ENCODE data around the gene FAM200B. TPM values are rescaled to one million over a fixed set of nuclear protein-coding genes. Genes with fewer than 3 reads are reported as not detected.

FAM200B gene
- total RNA-seq, 2 experiments from 2014 or later, result 18.5 to 22.1 TPM

- no peaks in the 10 kb centered on the region for H3K9me3 Mint-ChIP-seq
- intact Hi-C loops (cut with DNase I, micrococcal nuclease), result no loop called here
- CTCF ChIA-PET, result no interaction called here
These were observed 33.2 kb downstream of the FAM200B start for GRCh38 chr4:15714646-15715435.

GRCh38 chr4:15716115-15716514 lies 34.5 kb downstream of the FAM200B start:
- Mint-ChIP-seq H3K27ac (no peak overlapping the region), H3K4me3 (no peak overlapping the region), H3K36me3 (ENCODE audit: low read depth) (no peaks in the 10 kb centered on the region), H3K4me1 (ENCODE audit: low read depth) (no peaks in the 10 kb centered on the region), H3K9me3 (no peaks in the 10 kb centered on the region), H3K27me3 (no peaks in the 10 kb centered on the region)
- Histone ChIP-seq H3K4me1 (ENCODE audit: insufficient read depth, low read length) (no peaks in the 10 kb centered on the region), H3K4me3 (ENCODE audit: low read length) (no peak overlapping the region), H3K27me3 (ENCODE audit: control insufficient read depth in 1 of 2, insufficient read depth in 2 of 2, low read length in 2 of 2) (no peaks in the 10 kb centered on the region), H3K9me3 (ENCODE audit: control insufficient read depth in 1 of 2, insufficient read depth in 1 of 2, low read length in 2 of 2) (no peaks in the 10 kb centered on the region), H3K36me3 (ENCODE audit: insufficient read depth, low read length) (no peaks in the 10 kb centered on the region), H3K27ac (ENCODE audit: low read depth in 1 of 2, low read length in 2 of 2) (no peak overlapping the region)
- POLR2A ChIA-PET, result interaction anchor here (1.2 kb wide), 1 partner anchor 715 kb away, joined by 3 read pairs; no protein-coding TSS in a partner anchor
- intact Hi-C loops (cut with DNase I, micrococcal nuclease), result no loop called here
- no peak for TF ChIP-seq CTCF (IDR thresholded peaks at IDR 0.05)
- ATAC-seq (ENCODE audit: poor library complexity), result no peak
- no peak for DNase-seq
- CTCF ChIA-PET, result no interaction called here

More at GRCh38 chr4:15714646-15715435, 33.2 kb downstream of the FAM200B start:
- DNase-seq (no peak), ATAC-seq (ENCODE audit: poor library complexity) (no peak)
- no peaks in the 10 kb centered on the region for H3K4me1 Mint-ChIP-seq (ENCODE audit: low read depth)
- H3K27me3 Mint-ChIP-seq, result no peaks in the 10 kb centered on the region
- no peaks in the 10 kb centered on the region for H3K36me3 ChIP-seq (ENCODE audit: insufficient read depth, low read length)
- no peak overlapping the region for H3K4me3 ChIP-seq (ENCODE audit: low read length)
- H3K27ac Mint-ChIP-seq, result no peak overlapping the region
- no peak overlapping the region for H3K4me3 Mint-ChIP-seq
- H3K36me3 Mint-ChIP-seq (ENCODE audit: low read depth), result no peaks in the 10 kb centered on the region
- H3K4me1 ChIP-seq (ENCODE audit: insufficient read depth, low read length), result no peaks in the 10 kb centered on the region
- no peaks in the 10 kb centered on the region for H3K27me3 ChIP-seq (ENCODE audit: control insufficient read depth in 1 of 2, insufficient read depth in 2 of 2, low read length in 2 of 2)
- H3K9me3 ChIP-seq (ENCODE audit: control insufficient read depth in 1 of 2, insufficient read depth in 1 of 2, low read length in 2 of 2), result no peaks in the 10 kb centered on the region
- H3K27ac ChIP-seq (ENCODE audit: low read depth in 1 of 2, low read length in 2 of 2), result no peak overlapping the region
- no peak for TF ChIP-seq CTCF (IDR thresholded peaks at IDR 0.05)
- POLR2A ChIA-PET, result no interaction called here

- H3K27me3 Mint-ChIP-seq, result no peaks in the 10 kb centered on the region
- intact Hi-C loops (cut with DNase I, micrococcal nuclease), result no loop called here
- Histone ChIP-seq H3K36me3 (ENCODE audit: insufficient read depth, low read length) (no peaks in the 10 kb centered on the region), H3K27ac (ENCODE audit: low read depth in 1 of 2, low read length in 2 of 2) (no peak overlapping the region), H3K4me3 (ENCODE audit: low read length) (no peak overlapping the region), H3K4me1 (ENCODE audit: insufficient read depth, low read length) (no peaks in the 10 kb centered on the region), H3K9me3 (ENCODE audit: control insufficient read depth in 1 of 2, insufficient read depth in 1 of 2, low read length in 2 of 2) (no peaks in the 10 kb centered on the region), H3K27me3 (ENCODE audit: control insufficient read depth in 1 of 2, insufficient read depth in 2 of 2, low read length in 2 of 2) (no peaks in the 10 kb centered on the region)
- ATAC-seq (ENCODE audit: poor library complexity) (no peak), DNase-seq (no peak)
- no peaks in the 10 kb centered on the region for H3K4me1 Mint-ChIP-seq (ENCODE audit: low read depth)
- H3K27ac Mint-ChIP-seq, result no peak overlapping the region
- TF ChIP-seq CTCF (IDR thresholded peaks at IDR 0.05), result no peak
- no peak overlapping the region for H3K4me3 Mint-ChIP-seq
- ChIA-PET POLR2A (interaction anchor here (1.2 kb wide), 1 partner anchor 35 kb away, joined by 4 read pairs; the partner anchor contains the start of gene FAM200B), CTCF (no interaction called here)
- no peaks in the 10 kb centered on the region for H3K36me3 Mint-ChIP-seq (ENCODE audit: low read depth)
- no peaks in the 10 kb centered on the region for H3K9me3 Mint-ChIP-seq
These were observed 35.5 kb downstream of the FAM200B start for GRCh38 chr4:15717086-15717485.
